ENCODE data around the gene MRPL4. TPM values are rescaled to one million over a fixed set of nuclear protein-coding genes. Genes with fewer than 3 reads are reported as not detected.
A peak's percentile ranks its signal among the peaks of the same experiment; 100 is the strongest.

The MRPL4 gene
- total and polyA plus RNA-seq, 4 donors, result 21.5 to 74.8 (median 33.7) TPM

DNA sequence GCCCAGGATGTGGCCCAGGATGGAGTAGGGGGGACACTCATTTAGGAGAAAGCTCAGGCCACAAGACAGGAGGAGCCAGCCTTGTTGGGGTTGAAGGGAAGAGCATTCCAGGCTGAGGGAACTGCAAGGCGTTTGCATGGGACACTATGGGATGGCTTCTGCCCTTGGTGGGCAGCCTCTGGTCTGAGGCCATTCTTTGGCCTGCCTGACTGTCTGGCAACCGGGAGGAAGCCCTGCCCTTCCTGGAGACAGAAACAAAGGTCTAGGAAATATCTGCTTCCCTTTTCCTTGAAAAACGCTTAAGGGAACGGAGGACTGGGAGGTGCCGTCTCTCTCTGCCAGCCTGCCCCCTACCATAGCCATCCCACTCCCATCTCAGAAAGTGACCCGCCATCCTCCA lies 16.1 kb downstream of the MRPL4 start:
- TF ChIP-seq, protein P1, sequence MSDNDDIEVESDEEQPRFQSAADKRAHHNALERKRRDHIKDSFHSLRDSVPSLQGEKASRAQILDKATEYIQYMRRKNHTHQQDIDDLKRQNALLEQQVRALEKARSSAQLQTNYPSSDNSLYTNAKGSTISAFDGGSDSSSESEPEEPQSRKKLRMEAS (IDR thresholded peaks at IDR 0.05), result no peak
- TF ChIP-seq NR2F2 (IDR thresholded peaks at IDR 0.05), result peak; percentile 62
- 70% methylated on average over 6 of the region's 6 CpGs for WGBS
- no peaks in the 10 kb centered on the region for H3K27me3 ChIP-seq (ENCODE audit: control insufficient read depth in 4 of 4, insufficient read depth in 4 of 4, low read length in 3 of 4)
- no peak for DNase-seq (ENCODE audit: low spot score)
- H3K9ac ChIP-seq (ENCODE audit: low read depth in 1 of 2, low read length in 2 of 2), result no peak overlapping the region
- H3K27ac ChIP-seq (ENCODE audit: low read depth in 1 of 2, low read length in 2 of 2), result no peak overlapping the region
- peaks cover 6 to 19% (median 12%) of the 10 kb centered on the region in 4 donors for H3K4me1 ChIP-seq (ENCODE audit: control insufficient read depth in 4 of 4, insufficient read depth in 4 of 4, low read length in 3 of 4)
- H3K36me3 ChIP-seq (ENCODE audit: control insufficient read depth in 4 of 4, insufficient read depth in 3 of 4, low read depth in 1 of 4, low read length in 3 of 4), result no peaks in the 10 kb centered on the region
- no peaks in the 10 kb centered on the region for H3K9me3 ChIP-seq (ENCODE audit: control insufficient read depth in 4 of 4, low read length in 3 of 4)
- no peak overlapping the region for H3K4me3 ChIP-seq (ENCODE audit: low read depth in 1 of 3, low read length in 3 of 3)

DNA sequence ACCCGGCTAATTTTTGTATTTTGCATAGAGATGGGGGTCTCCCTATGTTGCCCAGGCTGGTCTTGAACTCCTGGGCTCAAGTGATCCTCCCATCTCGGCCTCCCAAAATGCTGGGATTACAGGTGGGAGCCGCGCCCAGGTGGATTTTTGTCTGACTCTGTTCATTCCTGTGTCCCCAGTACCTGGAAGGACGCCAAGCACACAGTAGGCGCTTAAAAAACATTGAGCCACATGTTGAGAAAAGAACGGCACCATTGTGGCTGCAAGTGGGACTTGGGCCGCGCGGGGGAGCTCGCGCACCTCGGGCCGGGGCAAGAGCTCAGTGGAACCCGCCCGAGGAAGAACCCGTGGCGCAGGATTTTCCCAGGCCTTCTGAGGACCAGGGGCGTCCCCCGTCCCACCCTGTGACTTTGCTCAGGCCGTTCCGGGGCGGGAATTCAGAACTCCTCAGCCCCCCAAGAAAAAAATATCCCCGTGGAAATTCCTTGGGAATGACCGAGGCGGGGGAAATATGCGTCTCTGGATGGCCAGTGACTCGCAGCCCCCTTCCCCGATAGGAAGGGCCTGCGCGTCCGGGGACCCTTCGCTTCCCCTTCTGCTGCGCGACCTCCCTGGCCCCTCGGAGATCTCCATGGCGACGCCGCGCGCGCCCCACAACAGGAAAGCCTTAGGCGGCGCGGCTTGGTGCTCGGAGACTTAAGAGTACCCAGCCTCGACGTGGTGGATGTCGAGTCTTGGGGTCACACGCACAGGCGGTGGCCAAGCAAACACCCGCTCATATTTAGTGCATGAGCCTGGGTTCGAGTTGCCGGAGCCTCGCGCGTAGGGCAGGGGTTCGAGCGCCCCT lies 17.5 kb downstream of the MRPL4 start:
- TF ChIP-seq YY1 (IDR thresholded peaks at IDR 0.05), result no peak
- peak; percentile 95 to 97 for TF ChIP-seq RAD21 (IDR thresholded peaks at IDR 0.05)
- TF ChIP-seq HNF4A (conservative IDR thresholded peaks at IDR 0.05), result no peak
- TF ChIP-seq, protein P2, sequence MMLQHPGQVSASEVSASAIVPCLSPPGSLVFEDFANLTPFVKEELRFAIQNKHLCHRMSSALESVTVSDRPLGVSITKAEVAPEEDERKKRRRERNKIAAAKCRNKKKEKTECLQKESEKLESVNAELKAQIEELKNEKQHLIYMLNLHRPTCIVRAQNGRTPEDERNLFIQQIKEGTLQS (IDR thresholded peaks at IDR 0.05), result no peak
- TF ChIP-seq, protein P1 (IDR thresholded peaks at IDR 0.05), result no peak
- TF ChIP-seq EGR1 (IDR thresholded peaks at IDR 0.05; ENCODE audit: low read depth in 2 of 2), result no peak
- no peak for TF ChIP-seq GABPA (IDR thresholded peaks at IDR 0.05 in 1 of 2, conservative IDR thresholded peaks at IDR 0.05 in 1 of 2)
- TF ChIP-seq, protein P3, sequence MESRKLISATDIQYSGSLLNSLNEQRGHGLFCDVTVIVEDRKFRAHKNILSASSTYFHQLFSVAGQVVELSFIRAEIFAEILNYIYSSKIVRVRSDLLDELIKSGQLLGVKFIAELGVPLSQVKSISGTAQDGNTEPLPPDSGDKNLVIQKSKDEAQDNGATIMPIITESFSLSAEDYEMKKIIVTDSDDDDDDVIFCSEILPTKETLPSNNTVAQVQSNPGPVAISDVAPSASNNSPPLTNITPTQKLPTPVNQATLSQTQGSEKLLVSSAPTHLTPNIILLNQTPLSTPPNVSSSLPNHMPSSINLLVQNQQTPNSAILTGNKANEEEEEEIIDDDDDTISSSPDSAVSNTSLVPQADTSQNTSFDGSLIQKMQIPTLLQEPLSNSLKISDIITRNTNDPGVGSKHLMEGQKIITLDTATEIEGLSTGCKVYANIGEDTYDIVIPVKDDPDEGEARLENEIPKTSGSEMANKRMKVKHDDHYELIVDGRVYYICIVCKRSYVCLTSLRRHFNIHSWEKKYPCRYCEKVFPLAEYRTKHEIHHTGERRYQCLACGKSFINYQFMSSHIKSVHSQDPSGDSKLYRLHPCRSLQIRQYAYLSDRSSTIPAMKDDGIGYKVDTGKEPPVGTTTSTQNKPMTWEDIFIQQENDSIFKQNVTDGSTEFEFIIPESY (IDR thresholded peaks at IDR 0.05), result no peak
- TF ChIP-seq, protein P4, sequence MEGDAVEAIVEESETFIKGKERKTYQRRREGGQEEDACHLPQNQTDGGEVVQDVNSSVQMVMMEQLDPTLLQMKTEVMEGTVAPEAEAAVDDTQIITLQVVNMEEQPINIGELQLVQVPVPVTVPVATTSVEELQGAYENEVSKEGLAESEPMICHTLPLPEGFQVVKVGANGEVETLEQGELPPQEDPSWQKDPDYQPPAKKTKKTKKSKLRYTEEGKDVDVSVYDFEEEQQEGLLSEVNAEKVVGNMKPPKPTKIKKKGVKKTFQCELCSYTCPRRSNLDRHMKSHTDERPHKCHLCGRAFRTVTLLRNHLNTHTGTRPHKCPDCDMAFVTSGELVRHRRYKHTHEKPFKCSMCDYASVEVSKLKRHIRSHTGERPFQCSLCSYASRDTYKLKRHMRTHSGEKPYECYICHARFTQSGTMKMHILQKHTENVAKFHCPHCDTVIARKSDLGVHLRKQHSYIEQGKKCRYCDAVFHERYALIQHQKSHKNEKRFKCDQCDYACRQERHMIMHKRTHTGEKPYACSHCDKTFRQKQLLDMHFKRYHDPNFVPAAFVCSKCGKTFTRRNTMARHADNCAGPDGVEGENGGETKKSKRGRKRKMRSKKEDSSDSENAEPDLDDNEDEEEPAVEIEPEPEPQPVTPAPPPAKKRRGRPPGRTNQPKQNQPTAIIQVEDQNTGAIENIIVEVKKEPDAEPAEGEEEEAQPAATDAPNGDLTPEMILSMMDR (IDR thresholded peaks at IDR 0.05; ENCODE audit: low read depth, low read length, missing input control), result peak; percentile 89
- TF ChIP-seq FOXA1 (IDR thresholded peaks at IDR 0.05), result no peak
- no peak for TF ChIP-seq TAF1 (conservative IDR thresholded peaks at IDR 0.05)
- no peak for TF ChIP-seq NR2F2 (IDR thresholded peaks at IDR 0.05)
- TF ChIP-seq, protein P5, sequence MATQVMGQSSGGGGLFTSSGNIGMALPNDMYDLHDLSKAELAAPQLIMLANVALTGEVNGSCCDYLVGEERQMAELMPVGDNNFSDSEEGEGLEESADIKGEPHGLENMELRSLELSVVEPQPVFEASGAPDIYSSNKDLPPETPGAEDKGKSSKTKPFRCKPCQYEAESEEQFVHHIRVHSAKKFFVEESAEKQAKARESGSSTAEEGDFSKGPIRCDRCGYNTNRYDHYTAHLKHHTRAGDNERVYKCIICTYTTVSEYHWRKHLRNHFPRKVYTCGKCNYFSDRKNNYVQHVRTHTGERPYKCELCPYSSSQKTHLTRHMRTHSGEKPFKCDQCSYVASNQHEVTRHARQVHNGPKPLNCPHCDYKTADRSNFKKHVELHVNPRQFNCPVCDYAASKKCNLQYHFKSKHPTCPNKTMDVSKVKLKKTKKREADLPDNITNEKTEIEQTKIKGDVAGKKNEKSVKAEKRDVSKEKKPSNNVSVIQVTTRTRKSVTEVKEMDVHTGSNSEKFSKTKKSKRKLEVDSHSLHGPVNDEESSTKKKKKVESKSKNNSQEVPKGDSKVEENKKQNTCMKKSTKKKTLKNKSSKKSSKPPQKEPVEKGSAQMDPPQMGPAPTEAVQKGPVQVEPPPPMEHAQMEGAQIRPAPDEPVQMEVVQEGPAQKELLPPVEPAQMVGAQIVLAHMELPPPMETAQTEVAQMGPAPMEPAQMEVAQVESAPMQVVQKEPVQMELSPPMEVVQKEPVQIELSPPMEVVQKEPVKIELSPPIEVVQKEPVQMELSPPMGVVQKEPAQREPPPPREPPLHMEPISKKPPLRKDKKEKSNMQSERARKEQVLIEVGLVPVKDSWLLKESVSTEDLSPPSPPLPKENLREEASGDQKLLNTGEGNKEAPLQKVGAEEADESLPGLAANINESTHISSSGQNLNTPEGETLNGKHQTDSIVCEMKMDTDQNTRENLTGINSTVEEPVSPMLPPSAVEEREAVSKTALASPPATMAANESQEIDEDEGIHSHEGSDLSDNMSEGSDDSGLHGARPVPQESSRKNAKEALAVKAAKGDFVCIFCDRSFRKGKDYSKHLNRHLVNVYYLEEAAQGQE (IDR thresholded peaks at IDR 0.05), result no peak
- TF ChIP-seq FOXA2 (IDR thresholded peaks at IDR 0.05), result no peak
- no peak for TF ChIP-seq HNF4G (IDR thresholded peaks at IDR 0.05)
- TF ChIP-seq RXRA (IDR thresholded peaks at IDR 0.05), result peak in 1 of 2 donors; percentile 19
- TF ChIP-seq SP1 (IDR thresholded peaks at IDR 0.05), result no peak
- Histone ChIP-seq H3K27me3 (ENCODE audit: control insufficient read depth in 4 of 4, insufficient read depth in 4 of 4, low read length in 3 of 4) (no peaks in the 10 kb centered on the region), H3K36me3 (ENCODE audit: control insufficient read depth in 4 of 4, insufficient read depth in 3 of 4, low read depth in 1 of 4, low read length in 3 of 4) (peaks cover 0 to 2% (median 1%) of the 10 kb centered on the region in 4 donors), H3K9me3 (ENCODE audit: control insufficient read depth in 4 of 4, low read length in 3 of 4) (no peaks in the 10 kb centered on the region), H3K9ac (ENCODE audit: low read depth in 1 of 2, low read length in 2 of 2) (peak overlapping the region; percentile 21 to 72), H3K27ac (ENCODE audit: low read depth in 1 of 2, low read length in 2 of 2) (peak overlapping the region; percentile 95 to 97), H3K4me3 (ENCODE audit: low read depth in 1 of 3, low read length in 3 of 3) (peak overlapping the region; percentile 1 to 76 (median 76)), H3K4me1 (ENCODE audit: control insufficient read depth in 4 of 4, insufficient read depth in 4 of 4, low read length in 3 of 4) (peaks cover 6 to 19% (median 12%) of the 10 kb centered on the region in 4 donors)
- peak; percentile 95 for DNase-seq (ENCODE audit: low spot score)
- WGBS, result 7% methylated on average over 59 of the region's 59 CpGs

Measured in liver (tissue), 9 donors.